SK-N-SH (cell line): Measurements from ENCODE around the gene IFT25. TPM values are rescaled to one million over a fixed set of nuclear protein-coding genes. Genes with fewer than 3 reads are reported as not detected.

Experiments
- CTCF ChIA-PET: fragments of 300-600, 350-600 bp; formaldehyde crosslinking; extraction: SDS; loops from one replicate; lab custom pipeline; 2021; lab: Yijun Ruan, JAX
- POLR2A ChIA-PET: fragments of 350-600 bp; sonication (Branson Sonifier 250); formaldehyde crosslinking; extraction: SDS; loops from one replicate; lab custom pipeline; 2020; ENCODE audit warnings: antibody characterized with exemption, inconsistent platforms; lab: Yijun Ruan, JAX
- DNase-seq: peaks from one replicate; pipeline ENCODE4 v3.0.0; 2012
- H2AFZ ChIP-seq: fragments of 200-600 bp; sonication (generic); 2 replicates; pipeline ENCODE4 v1.8.1; 2016; ENCODE audit warnings: antibody characterized with exemption, mild to moderate bottlenecking, low read depth
- H3F3A ChIP-seq: fragments of 200-600 bp; sonication (generic); replicated peaks from 2 replicates; pipeline ENCODE3; 2016; ENCODE audit warnings: antibody characterized with exemption, mild to moderate bottlenecking; ENCODE audit not compliant: insufficient read depth
- H3K27ac ChIP-seq, 2 experiments: fragments of 200-500 bp in 1 of 2; fragments of 200-600 bp in 1 of 2; sonication (Bioruptor generic) in 1 of 2; sonication (generic), shearing (Covaris generic) in 1 of 2; 2 replicates each; pipeline versions ENCODE4 v1.5.1 to v1.6.1; 2014 to 2016; ENCODE audit warnings: low read depth in 2 of 2, inconsistent platforms in 1 of 2, low read length in 1 of 2, mild to moderate bottlenecking in 1 of 2, mixed read lengths in 1 of 2
- H3K27me3 ChIP-seq: fragments of 200-600 bp; sonication (generic), shearing (Covaris generic); 2 replicates; pipeline ENCODE4 v1.6.1; 2016; ENCODE audit warnings: mixed run types; ENCODE audit not compliant: insufficient read depth
- H3K36me3 ChIP-seq, 2 experiments: fragments of 200-500 bp in 1 of 2; fragments of 200-600 bp in 1 of 2; sonication (Bioruptor generic) in 1 of 2; sonication (generic) in 1 of 2; replicated peaks in 1 of 2; 2 replicates each; pipeline versions ENCODE3 to v1.5.1; 2014 to 2016; ENCODE audit warnings: low read length in 1 of 2, mild to moderate bottlenecking in 1 of 2; ENCODE audit not compliant: insufficient read depth in 2 of 2, control insufficient read depth in 1 of 2
- H3K4me1 ChIP-seq, 2 experiments: fragments of 200-500 bp in 1 of 2; fragments of 200-600 bp in 1 of 2; sonication (Bioruptor generic) in 1 of 2; sonication (generic), shearing (Covaris generic) in 1 of 2; 2 replicates each; pipeline versions ENCODE4 v1.5.1 to v1.6.1; 2014 to 2016; ENCODE audit warnings: low read depth in 1 of 2, low read length in 1 of 2, mixed run types in 1 of 2; ENCODE audit not compliant: insufficient read depth in 2 of 2, control insufficient read depth in 1 of 2
- H3K4me2 ChIP-seq: fragments of 200-600 bp; sonication (generic), shearing (Covaris generic); 2 replicates; pipeline ENCODE4 v1.6.1; 2017; ENCODE audit warnings: mixed run types
- H3K4me3 ChIP-seq, 2 experiments: fragments of 200-500 bp in 1 of 2; fragments of 200-600 bp in 1 of 2; sonication (Bioruptor generic) in 1 of 2; sonication (generic), shearing (Covaris generic) in 1 of 2; 2 replicates each; pipeline versions ENCODE4 v1.5.1 to v1.8.1; 2014 to 2016; ENCODE audit warnings: low read depth in 2 of 2, inconsistent platforms in 1 of 2, low read length in 1 of 2, mild to moderate bottlenecking in 1 of 2, mixed read lengths in 1 of 2, moderate library complexity in 1 of 2
- H3K79me2 ChIP-seq: fragments of 200-600 bp; sonication (generic); 2 replicates; pipeline ENCODE4 v1.8.1; 2017; ENCODE audit warnings: mild to moderate bottlenecking; ENCODE audit not compliant: insufficient read depth
- H3K9ac ChIP-seq: fragments of 200-600 bp; sonication (generic); 2 replicates; pipeline ENCODE4 v1.6.1; 2017; ENCODE audit warnings: mixed run types
- H3K9me2 ChIP-seq: fragments of 200-600 bp; sonication (generic); 2 replicates; pipeline ENCODE4 v1.6.1; 2017; ENCODE audit warnings: mixed run types
- H3K9me3 ChIP-seq: fragments of 200-600 bp; sonication (generic); 2 replicates; pipeline ENCODE4 v1.6.1; 2017; ENCODE audit warnings: mixed run types, mild to moderate bottlenecking, moderate library complexity
- H4K20me1 ChIP-seq: fragments of 200-600 bp; sonication (generic); 2 replicates; pipeline ENCODE4 v1.6.1; 2017; ENCODE audit warnings: mild to moderate bottlenecking, mixed run types; ENCODE audit not compliant: insufficient read depth
- ELF1 ChIP-seq: IDR thresholded peaks from 2 replicates; pipeline ENCODE4 v1.4.0; 2012
- EP300 ChIP-seq, 2 experiments: IDR thresholded peaks; 2 replicates each; pipeline versions ENCODE4 v1.4.0 to v1.6.1; 2012; ENCODE audit warnings: borderline replicate concordance in 1 of 2, low read depth in 1 of 2, low read length in 1 of 2
- EZH2phosphoT487 ChIP-seq: fragments of 200-600 bp; sonication (generic); IDR thresholded peaks from 2 replicates; pipeline ENCODE4 v1.6.1; 2017; ENCODE audit warnings: low read depth, mixed run types, mild to moderate bottlenecking, antibody characterized with exemption, moderate library complexity, borderline replicate concordance
- FOXM1 ChIP-seq: IDR thresholded peaks from 2 replicates; pipeline ENCODE4 v1.4.0; 2012; ENCODE audit warnings: low read depth, mild to moderate bottlenecking
- GABPA ChIP-seq: IDR thresholded peaks from 2 replicates; pipeline ENCODE4 v1.4.0; 2012; ENCODE audit warnings: low read depth, mild to moderate bottlenecking
- GATA2 ChIP-seq: sonication (generic); formaldehyde crosslinking; IDR thresholded peaks from 2 replicates; pipeline ENCODE4 v1.5.0; 2020; ENCODE audit warnings: mild to moderate bottlenecking, missing genetic modification reagents
- IRF3 ChIP-seq: fragments of 150-350 bp; IDR thresholded peaks from 2 replicates; pipeline ENCODE4 v1.6.1; 2016; ENCODE audit warnings: mild to moderate bottlenecking, low read depth, low read length
- MXI1 ChIP-seq: IDR thresholded peaks from 2 replicates; pipeline ENCODE4 v1.6.1; 2012; ENCODE audit warnings: mild to moderate bottlenecking, low read depth, low read length, improper control_type of control experiment
- POLR2AphosphoS5 ChIP-seq: IDR thresholded peaks from 2 replicates; pipeline ENCODE4 v1.6.1; 2012; ENCODE audit warnings: low read depth, low read length
- RFX5 ChIP-seq: IDR thresholded peaks from 2 replicates; pipeline ENCODE4 v1.6.1; 2012; ENCODE audit warnings: mild to moderate bottlenecking, improper control_type of control experiment, low read length
- RXRA ChIP-seq: IDR thresholded peaks from 2 replicates; pipeline ENCODE4 v1.4.0; 2012; ENCODE audit warnings: low read depth, mild to moderate bottlenecking, borderline replicate concordance
- SIN3A ChIP-seq: IDR thresholded peaks from 2 replicates; pipeline ENCODE4 v1.6.1; 2012; ENCODE audit warnings: low read depth, mild to moderate bottlenecking, low read length, moderate library complexity, borderline replicate concordance
- TAF1 ChIP-seq: IDR thresholded peaks from 2 replicates; pipeline ENCODE4 v1.6.1; 2012; ENCODE audit warnings: low read depth, mild to moderate bottlenecking, low read length, moderate library complexity, borderline replicate concordance
- TCF12 ChIP-seq: IDR thresholded peaks from 2 replicates; pipeline ENCODE4 v1.4.0; 2012
- TEAD4 ChIP-seq: IDR thresholded peaks from 2 replicates; pipeline ENCODE4 v1.4.0; 2012; ENCODE audit warnings: mild to moderate bottlenecking, borderline replicate concordance; ENCODE audit not compliant: insufficient read depth
- ZBTB33 ChIP-seq: IDR thresholded peaks from 2 replicates; pipeline ENCODE4 v1.4.0; 2012; ENCODE audit warnings: low read depth, borderline replicate concordance
- WGBS: methylation state at CpG from one replicate; pipeline ENCODE4 v1.1.6; 2017; ENCODE audit warnings: low lambda C conversion rate; 5-methylcytosine and 5-hydroxymethylcytosine counted together
- polyA plus RNA-seq, 3 experiments: library from polyadenylated mRNA; depleted of rRNA; stranded (reverse); fragments of >200 nt; gene quantifications; 2 replicates each; pipeline ENCODE4 v1.2.3, GENCODE V29; 2012
- TF ChIP-seq, protein P1 (sequence below): fragments of 200-600 bp; sonication (generic); IDR thresholded peaks from 2 replicates; pipeline ENCODE4 v1.6.1; 2017; ENCODE audit warnings: antibody characterized with exemption, mild to moderate bottlenecking, moderate library complexity
- TF ChIP-seq, protein P2 (sequence below): IDR thresholded peaks from 2 replicates; pipeline ENCODE4 v1.4.0; 2012; ENCODE audit warnings: low read depth

The IFT25 gene
- polyA plus RNA-seq, 1 of the 3 experiments (the other 2 are of a cell fraction): 25.7 TPM

- no peak overlapping the region for H2AFZ ChIP-seq
- no peaks in the 10 kb centered on the region for H3K79me2 ChIP-seq
- WGBS: 95% methylated on average over 4 of the region's 4 CpGs
- no peaks in the 10 kb centered on the region for H3K4me1 ChIP-seq
- no peak for DNase-seq
- TF ChIP-seq TAF1: no peak
- TF ChIP-seq GATA2 (CRISPR knock-in tag): no peak
- no peak for TF ChIP-seq ELF1
- TF ChIP-seq EZH2phosphoT487: no peak
- TF ChIP-seq MXI1: no peak
- CTCF ChIA-PET: interaction anchor here (0.6 to 0.7 kb wide), 2 partner anchors 34 to 59 kb away, joined by 3 read pairs; no protein-coding TSS in a partner anchor
- POLR2A ChIA-PET: no interaction called here
- H3K9me3 ChIP-seq: no peaks in the 10 kb centered on the region
- H4K20me1 ChIP-seq: no peaks in the 10 kb centered on the region
- no peaks in the 10 kb centered on the region for H3F3A ChIP-seq
- no peak overlapping the region for H3K27ac ChIP-seq
- H3K9me2 ChIP-seq: no peaks in the 10 kb centered on the region
- H3K9ac ChIP-seq: no peak overlapping the region
- no peak overlapping the region for H3K4me2 ChIP-seq
- H3K36me3 ChIP-seq: no peaks in the 10 kb centered on the region
- no peak overlapping the region for H3K4me3 ChIP-seq
- H3K27me3 ChIP-seq: no peaks in the 10 kb centered on the region
Observed at GRCh38 chr1:53982763-53983104, 37.2 kb upstream of the IFT25 start.

DNA sequence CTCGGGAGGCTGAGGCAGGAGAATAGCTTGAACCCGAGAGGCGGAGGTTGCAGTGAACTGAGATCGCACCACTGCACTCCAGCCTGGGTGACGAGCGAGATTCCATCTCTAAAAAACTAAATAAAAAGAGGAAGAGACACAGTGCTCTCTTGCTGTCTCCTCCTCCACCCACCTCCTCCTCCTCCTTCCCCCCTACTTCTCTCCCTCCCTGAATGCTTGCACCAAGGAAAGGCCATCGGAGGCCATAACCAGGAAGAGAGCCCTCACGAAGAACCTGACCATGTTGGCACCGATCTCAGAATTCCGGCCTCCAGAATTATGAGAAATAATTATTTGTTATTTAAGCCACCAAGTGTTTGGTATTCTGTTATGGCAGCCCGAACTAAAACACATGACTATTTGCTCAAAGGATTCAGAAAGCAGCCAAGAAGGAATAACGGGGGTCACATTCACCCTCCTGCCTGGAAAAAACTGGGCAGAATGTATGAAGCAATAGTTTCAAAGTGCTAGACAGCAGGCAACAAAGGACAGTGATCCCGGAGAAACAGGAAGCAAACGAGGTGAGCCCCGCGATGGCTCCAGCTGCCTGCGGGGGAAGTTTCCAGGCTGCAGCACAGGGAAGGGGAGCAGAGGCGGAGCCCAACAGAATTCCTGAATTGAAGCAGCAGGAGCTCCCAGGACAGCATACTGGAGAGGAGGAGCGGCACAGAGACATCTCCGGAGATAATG, 36.7 kb upstream of the IFT25 start:
- H4K20me1 ChIP-seq: no peaks in the 10 kb centered on the region
- WGBS: 91% methylated on average over 20 of the region's 20 CpGs
- H3K4me2 ChIP-seq: no peak overlapping the region
- POLR2A ChIA-PET: no interaction called here
- no peak overlapping the region for H3K9ac ChIP-seq
- no peak for TF ChIP-seq EZH2phosphoT487
- TF ChIP-seq POLR2AphosphoS5: no peak
- TF ChIP-seq RXRA: no peak
- no peak for TF ChIP-seq IRF3
- TF ChIP-seq ZBTB33: no peak
- no peak for TF ChIP-seq ELF1
- TF ChIP-seq MXI1: no peak
- TF ChIP-seq GATA2 (CRISPR knock-in tag): no peak
- TF ChIP-seq GABPA: no peak
- TF ChIP-seq EP300 (IDR thresholded peaks at IDR 0.05; ENCODE audit: borderline replicate concordance in 1 of 2, low read depth in 1 of 2, low read length in 1 of 2): no peak
- TF ChIP-seq SIN3A: no peak
- TF ChIP-seq FOXM1: no peak
- TF ChIP-seq, protein P1, sequence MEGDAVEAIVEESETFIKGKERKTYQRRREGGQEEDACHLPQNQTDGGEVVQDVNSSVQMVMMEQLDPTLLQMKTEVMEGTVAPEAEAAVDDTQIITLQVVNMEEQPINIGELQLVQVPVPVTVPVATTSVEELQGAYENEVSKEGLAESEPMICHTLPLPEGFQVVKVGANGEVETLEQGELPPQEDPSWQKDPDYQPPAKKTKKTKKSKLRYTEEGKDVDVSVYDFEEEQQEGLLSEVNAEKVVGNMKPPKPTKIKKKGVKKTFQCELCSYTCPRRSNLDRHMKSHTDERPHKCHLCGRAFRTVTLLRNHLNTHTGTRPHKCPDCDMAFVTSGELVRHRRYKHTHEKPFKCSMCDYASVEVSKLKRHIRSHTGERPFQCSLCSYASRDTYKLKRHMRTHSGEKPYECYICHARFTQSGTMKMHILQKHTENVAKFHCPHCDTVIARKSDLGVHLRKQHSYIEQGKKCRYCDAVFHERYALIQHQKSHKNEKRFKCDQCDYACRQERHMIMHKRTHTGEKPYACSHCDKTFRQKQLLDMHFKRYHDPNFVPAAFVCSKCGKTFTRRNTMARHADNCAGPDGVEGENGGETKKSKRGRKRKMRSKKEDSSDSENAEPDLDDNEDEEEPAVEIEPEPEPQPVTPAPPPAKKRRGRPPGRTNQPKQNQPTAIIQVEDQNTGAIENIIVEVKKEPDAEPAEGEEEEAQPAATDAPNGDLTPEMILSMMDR: no peak
- TF ChIP-seq, protein P2, sequence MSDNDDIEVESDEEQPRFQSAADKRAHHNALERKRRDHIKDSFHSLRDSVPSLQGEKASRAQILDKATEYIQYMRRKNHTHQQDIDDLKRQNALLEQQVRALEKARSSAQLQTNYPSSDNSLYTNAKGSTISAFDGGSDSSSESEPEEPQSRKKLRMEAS: no peak
- no peak for TF ChIP-seq TCF12
- no peak for TF ChIP-seq TEAD4
- no peak for TF ChIP-seq RFX5
- TF ChIP-seq, all 33 proteins: peak for 0
- no peaks in the 10 kb centered on the region for H3K9me3 ChIP-seq
- H3K9me2 ChIP-seq: no peaks in the 10 kb centered on the region
- peak; percentile 33 for DNase-seq
- H3K4me1 ChIP-seq: no peaks in the 10 kb centered on the region
- no peaks in the 10 kb centered on the region for H3F3A ChIP-seq
- H3K36me3 ChIP-seq: no peaks in the 10 kb centered on the region
- H3K27me3 ChIP-seq: no peaks in the 10 kb centered on the region
- no peak overlapping the region for H2AFZ ChIP-seq
- H3K27ac ChIP-seq: no peak overlapping the region
- CTCF ChIA-PET: no interaction called here
- H3K79me2 ChIP-seq: no peaks in the 10 kb centered on the region
- H3K4me3 ChIP-seq: no peak overlapping the region
